HL-60 (cell line): Measurements from ENCODE around the gene PPP2R2D.
"Not testable (repeated sequence)": the region's sequence is repeated elsewhere in the genome, so short reads cannot be mapped to it uniquely, and the experiment has no call there.

Experiments
- DNase-seq, 2 experiments: peaks; one replicate each; pipeline ENCODE4 v3.0.0-alpha.2; 2010 to 2020; ENCODE audit warnings: low read depth in 1 of 2, low spot score in 1 of 2
- H3K27ac ChIP-seq: fragments of 250-450 bp; sonication (Bioruptor Pico); replicated peaks from 2 replicates; pipeline ENCODE4 v1.5.1; 2020; ENCODE audit warnings: mild to moderate bottlenecking, moderate library complexity
- H3K27me3 ChIP-seq: fragments of 250-450 bp; sonication (Bioruptor Pico); 2 replicates; pipeline ENCODE4 v1.5.1; 2021; ENCODE audit warnings: mild to moderate bottlenecking, moderate library complexity; ENCODE audit not compliant: insufficient read depth, poor library complexity, severe bottlenecking
- H3K4me3 ChIP-seq: replicated peaks from 2 replicates; pipeline ENCODE4 v1.5.1; 2011; ENCODE audit warnings: mild to moderate bottlenecking, control low read depth, low read length; ENCODE audit not compliant: insufficient read depth
- CTCF ChIP-seq: IDR thresholded peaks from one replicate; pipeline ENCODE4 v1.5.1; 2011; ENCODE audit warnings: low read length, control low read depth, inconsistent platforms; ENCODE audit not compliant: insufficient read depth
- GABPA ChIP-seq: IDR thresholded peaks from 2 replicates; pipeline ENCODE4 v1.6.1; 2012; ENCODE audit warnings: low read depth
- POLR2AphosphoS5 ChIP-seq: IDR thresholded peaks from 2 replicates; pipeline ENCODE4 v1.6.1; 2012; ENCODE audit warnings: low read depth
- SPI1 ChIP-seq: IDR thresholded peaks from 2 replicates; pipeline ENCODE4 v1.6.1; 2012; ENCODE audit warnings: low read depth, mild to moderate bottlenecking, borderline replicate concordance
- TF ChIP-seq, protein P1 (sequence below): IDR thresholded peaks from 2 replicates; pipeline ENCODE4 v1.6.1; 2012; ENCODE audit warnings: low read depth; ENCODE audit not compliant: insufficient replicate concordance

Gene PPP2R2D

DNA sequence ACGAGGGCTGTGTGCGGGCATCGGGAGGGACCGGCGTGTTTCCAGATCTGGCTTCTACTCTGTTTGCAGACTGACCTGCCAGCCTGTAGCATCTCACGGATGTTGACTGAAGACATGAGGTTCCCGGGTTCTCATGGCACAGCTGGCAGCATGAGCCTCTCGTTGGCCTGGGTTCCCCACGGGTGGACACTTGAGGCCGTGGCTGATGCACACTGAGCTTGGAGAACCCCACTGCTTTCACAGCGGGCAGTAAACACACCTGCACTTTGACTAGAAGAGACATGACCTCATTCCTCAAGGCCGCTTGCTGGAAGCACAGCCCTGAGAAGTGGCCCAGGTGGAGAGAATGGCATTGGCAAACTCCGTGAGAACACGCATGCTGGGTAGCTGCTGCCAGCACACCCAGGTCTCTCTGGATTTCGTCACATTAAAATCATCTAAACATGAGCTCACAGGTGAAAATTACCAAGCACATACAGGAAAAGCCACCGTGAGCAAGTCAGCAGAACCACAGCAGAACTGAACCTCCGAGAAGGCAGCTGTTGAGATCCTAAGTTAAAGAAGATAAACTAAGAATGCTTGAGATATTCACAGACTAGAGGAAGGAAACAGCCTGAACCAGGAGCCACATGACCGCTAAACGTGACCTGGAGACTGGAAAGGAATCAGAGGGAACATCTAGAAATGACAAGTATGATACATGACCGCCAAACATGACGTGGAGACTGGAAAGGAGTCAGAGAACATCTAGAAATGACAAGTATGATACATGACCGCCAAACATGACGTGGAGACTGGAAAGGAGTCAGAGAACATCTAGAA is 48.4 kb downstream of the PPP2R2D start:
- no peak for TF ChIP-seq CTCF
- TF ChIP-seq, protein P1, sequence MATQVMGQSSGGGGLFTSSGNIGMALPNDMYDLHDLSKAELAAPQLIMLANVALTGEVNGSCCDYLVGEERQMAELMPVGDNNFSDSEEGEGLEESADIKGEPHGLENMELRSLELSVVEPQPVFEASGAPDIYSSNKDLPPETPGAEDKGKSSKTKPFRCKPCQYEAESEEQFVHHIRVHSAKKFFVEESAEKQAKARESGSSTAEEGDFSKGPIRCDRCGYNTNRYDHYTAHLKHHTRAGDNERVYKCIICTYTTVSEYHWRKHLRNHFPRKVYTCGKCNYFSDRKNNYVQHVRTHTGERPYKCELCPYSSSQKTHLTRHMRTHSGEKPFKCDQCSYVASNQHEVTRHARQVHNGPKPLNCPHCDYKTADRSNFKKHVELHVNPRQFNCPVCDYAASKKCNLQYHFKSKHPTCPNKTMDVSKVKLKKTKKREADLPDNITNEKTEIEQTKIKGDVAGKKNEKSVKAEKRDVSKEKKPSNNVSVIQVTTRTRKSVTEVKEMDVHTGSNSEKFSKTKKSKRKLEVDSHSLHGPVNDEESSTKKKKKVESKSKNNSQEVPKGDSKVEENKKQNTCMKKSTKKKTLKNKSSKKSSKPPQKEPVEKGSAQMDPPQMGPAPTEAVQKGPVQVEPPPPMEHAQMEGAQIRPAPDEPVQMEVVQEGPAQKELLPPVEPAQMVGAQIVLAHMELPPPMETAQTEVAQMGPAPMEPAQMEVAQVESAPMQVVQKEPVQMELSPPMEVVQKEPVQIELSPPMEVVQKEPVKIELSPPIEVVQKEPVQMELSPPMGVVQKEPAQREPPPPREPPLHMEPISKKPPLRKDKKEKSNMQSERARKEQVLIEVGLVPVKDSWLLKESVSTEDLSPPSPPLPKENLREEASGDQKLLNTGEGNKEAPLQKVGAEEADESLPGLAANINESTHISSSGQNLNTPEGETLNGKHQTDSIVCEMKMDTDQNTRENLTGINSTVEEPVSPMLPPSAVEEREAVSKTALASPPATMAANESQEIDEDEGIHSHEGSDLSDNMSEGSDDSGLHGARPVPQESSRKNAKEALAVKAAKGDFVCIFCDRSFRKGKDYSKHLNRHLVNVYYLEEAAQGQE: no peak
- no peak for TF ChIP-seq SPI1
- TF ChIP-seq GABPA: no peak
- TF ChIP-seq POLR2AphosphoS5: no peak
- DNase-seq: no peak
- H3K27me3 ChIP-seq: no peaks in the 10 kb centered on the region
- H3K4me3 ChIP-seq: no peak overlapping the region
- H3K27ac ChIP-seq: no peak overlapping the region

DNA sequence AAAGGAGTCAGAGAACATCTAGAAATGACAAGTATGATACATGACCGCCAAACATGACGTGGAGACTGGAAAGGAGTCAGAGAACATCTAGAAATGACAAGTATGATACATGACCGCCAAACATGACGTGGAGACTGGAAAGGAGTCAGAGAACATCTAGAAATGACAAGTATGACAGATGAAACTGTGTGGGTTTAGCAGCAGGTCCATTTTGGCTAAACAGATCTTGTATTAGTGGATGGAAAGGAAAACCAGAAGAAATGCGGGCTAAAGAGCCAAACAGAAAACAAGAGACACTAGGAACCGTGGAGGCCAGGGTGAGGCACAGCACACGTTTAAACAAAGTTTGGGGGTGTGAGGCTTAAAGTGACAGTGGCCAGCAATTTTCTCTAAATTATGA is 49.1 kb downstream of the PPP2R2D start:
- not testable (repeated sequence) for H3K27ac ChIP-seq, H3K4me3 ChIP-seq, DNase-seq, H3K27me3 ChIP-seq

GRCh38 chr10:131954356-131954965 is 53.7 kb downstream of the PPP2R2D start:
- TF ChIP-seq, protein P1: no peak
- TF ChIP-seq GABPA (no peak), SPI1 (no peak), CTCF (no peak), POLR2AphosphoS5 (no peak)
- Histone ChIP-seq H3K27me3 (no peaks in the 10 kb centered on the region), H3K4me3 (no peak overlapping the region), H3K27ac (no peak overlapping the region)
- no peak for DNase-seq

- no peak for DNase-seq
- H3K27ac ChIP-seq: no peak overlapping the region
- no peak overlapping the region for H3K4me3 ChIP-seq
- no peaks in the 10 kb centered on the region for H3K27me3 ChIP-seq
- no peak for TF ChIP-seq SPI1
- TF ChIP-seq CTCF: no peak
- no peak for TF ChIP-seq POLR2AphosphoS5
- TF ChIP-seq, protein P1: no peak
- no peak for TF ChIP-seq GABPA
Observed at GRCh38 chr10:131955591-131956340, 55.0 kb downstream of the PPP2R2D start.
